Heart right ventricle (tissue), 16 donors: ENCODE measurements around the gene PRRT3. TPM values are rescaled to one million over a fixed set of nuclear protein-coding genes. Genes with fewer than 3 reads are reported as not detected.
"Not testable (repeated sequence)": the region's sequence is repeated elsewhere in the genome, so short reads cannot be mapped to it uniquely, and the experiment has no call there.

Experiments used
- ATAC-seq, 8 donors: fragments of 200-7000 bp; cut with Tn5 transposase; one replicate each; pipeline ENCODE4 v1.9.1; 2020; ENCODE audit warnings: mild to moderate bottlenecking in 8 of 8, moderate library complexity in 8 of 8, moderate number of reproducible peaks in 1 of 8
- DNase-seq, 2 donors: peaks; one replicate each; pipeline ENCODE4 v3.0.0-alpha.2; 2020
- H3K27ac ChIP-seq, 10 donors: fragments of 200-600 bp; sonication (generic) in 2 of 10; one replicate each; pipeline versions ENCODE4 v1.5.0 to v1.8.0; 2020 to 2022; ENCODE audit warnings: mild to moderate bottlenecking in 3 of 10
- H3K27me3 ChIP-seq, 7 donors: fragments of 200-600 bp; one replicate each; pipeline ENCODE4 v1.8.0; 2021 to 2022; ENCODE audit warnings: mild to moderate bottlenecking in 2 of 7
- H3K36me3 ChIP-seq, 9 donors: fragments of 200-600 bp; sonication (generic) in 1 of 9; one replicate each; pipeline versions ENCODE4 v1.5.0 to v1.8.0; 2020 to 2022; ENCODE audit warnings: mild to moderate bottlenecking in 2 of 9
- H3K4me1 ChIP-seq, 9 donors: fragments of 200-600 bp; sonication (generic) in 1 of 9; one replicate each; pipeline versions ENCODE4 v1.5.0 to v1.8.0; 2020 to 2022; ENCODE audit warnings: mild to moderate bottlenecking in 4 of 9
- H3K4me3 ChIP-seq, 10 donors: fragments of 200-600 bp; sonication (generic) in 2 of 10; one replicate each; pipeline versions ENCODE4 v1.5.0 to v1.8.0; 2020 to 2022; ENCODE audit warnings: mild to moderate bottlenecking in 7 of 10, moderate library complexity in 2 of 10
- H3K9me3 ChIP-seq, 11 donors: fragments of 200-600 bp in 10 of 11; sonication (generic) in 2 of 11; one replicate each; pipeline versions ENCODE4 v1.5.0 to v1.8.0; 2013 to 2022; ENCODE audit warnings: mild to moderate bottlenecking in 2 of 11, control low read depth in 1 of 11, moderate library complexity in 1 of 11
- CTCF ChIP-seq, 9 donors: fragments of 200-600 bp; sonication (generic) in 2 of 9; IDR thresholded peaks; one replicate each; pipeline versions ENCODE4 v1.5.0 to v1.8.0; 2021 to 2022; ENCODE audit warnings: antibody characterized with exemption in 9 of 9, mild to moderate bottlenecking in 5 of 9, moderate library complexity in 1 of 9
- WGBS, 2 donors: extraction: QIAGEN DNeasy Blood & Tissue Kit; methylation state at CpG; one replicate each; pipeline ENCODE4 v1.1.7; 2013; ENCODE audit warnings: inconsistent platforms in 1 of 2; 5-methylcytosine and 5-hydroxymethylcytosine counted together
- intact Hi-C, 10 donors: fragments of 100-400 bp; cut with DNase I; formaldehyde crosslinking; loops; one replicate each; pipeline versions ENCODE4 v1.11.1 to v1.14.2; 2022
- polyA plus RNA-seq, 2 donors: library from polyadenylated mRNA; stranded (reverse); fragments of 200-250 nt; gene quantifications; one replicate each; pipeline ENCODE4 v1.2.3, GENCODE V29; 2013
- total RNA-seq, 10 donors: library from RNA; stranded (reverse); fragmentation: NEBNext Ultra II Directional in 3 of 10; extraction: Animal tissue kit (Norgen Biotek cat#: 25700) in 3 of 10; gene quantifications; one replicate each; pipeline versions ENCODE4 v1.2.1 to v1.2.4, GENCODE V29; 2021 to 2023
- donor health status: Arrhythmogenic right ventricular cardiomyopathy.
- donor health status: ischemic (EF 13 %, LVEDD 7.1; RV severe dilation, severe dysfunction).
- donor health status: healthy with polysubstance abuse.
- donor health status: DM: no; HTN: yes; CAD: no.
- donor health status: DM: no; HTN: no; CAD: no.
- donor health status: ischemic (EF 25% LVEDD 6.9; RV normal size, moderate dysfunction).
- donor health status: ischemic (EF 25% LVEDD 5.7; RV mildly dilated, moderate dysfunction).
- donor health status: healthy.
- donor health status: DM: yes; HTN: yes; CAD: no.
- donor health status: Ischemic cardiomyopathy.
- donor health status: ischemic (EF 35%, LVEDD 5.7; RV mildly dilated, moderate dysfunction).
- donor health status: nonischemic (EF 11% LVEDD 7.7; RV severe dilation, severe dysfunction).
- donor health status: DM: yes; HTN: yes; CAD: no.
- donor health status: PGD.
- donor health status: ischemic (EF 29% LVEDD 5.4; RV normal size, mild dysfunction).
- donor health status: nonischemic (EF 23%, LVEDD 6.1; RV moderate dilation, normal function).

The PRRT3 gene
- total and polyA plus RNA-seq, 12 donors = 0.45 to 2.0 (median 1.2) TPM

DNA sequence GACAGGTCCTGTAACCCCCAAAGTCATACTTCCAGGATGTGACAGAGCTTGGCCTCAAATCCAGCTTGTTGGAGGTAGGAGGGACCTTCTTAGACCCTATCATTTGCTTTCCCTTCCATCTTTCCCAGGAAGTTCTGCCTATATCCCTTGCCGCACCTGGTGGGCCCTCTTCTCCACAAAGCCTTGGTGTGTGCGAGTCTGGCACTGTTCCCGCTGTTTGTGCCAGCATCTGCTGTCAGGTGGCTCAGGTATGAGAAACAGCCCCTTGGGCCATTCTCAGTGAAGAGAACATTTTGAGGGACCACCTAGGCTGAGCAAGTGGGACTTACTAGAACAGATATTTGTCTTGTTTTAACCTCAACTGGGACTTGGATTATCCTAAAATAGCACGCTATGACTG is 48.3 kb downstream of the PRRT3 start:
- WGBS, 2 donors = 95 to 96% methylated on average over 4 of the region's 4 CpGs

GRCh38 chr3:9903238-9903624 is 49.0 kb downstream of the PRRT3 start:
- no peaks in the 10 kb centered on the region for H3K27me3 ChIP-seq
- intact Hi-C loops = no loop called here
- H3K4me3 ChIP-seq = peak overlapping the region in 7 of 10 donors; percentile 8 to 35 (median 27)
- no peaks in the 10 kb centered on the region for H3K9me3 ChIP-seq
- peak in 1 of 2 donors; percentile 45 for DNase-seq
- H3K4me1 ChIP-seq = peaks cover 0 to 24% (median 10%) of the 10 kb centered on the region in 9 donors
- ATAC-seq = peak in 7 of 8 donors; percentile 31 to 85 (median 60)
- no peaks in the 10 kb centered on the region for H3K36me3 ChIP-seq
- no peak for TF ChIP-seq CTCF (IDR thresholded peaks at IDR 0.05)
- 38 to 51% methylated on average over 4 of the region's 4 CpGs for WGBS, 2 donors
- H3K27ac ChIP-seq = peak overlapping the region in 8 of 10 donors; percentile 25 to 77 (median 62)

More for the DNA sequence above, 48.3 kb downstream of the PRRT3 start:
- intact Hi-C loops = no loop called here
- ATAC-seq (no peak), DNase-seq (no peak)
- no peaks in the 10 kb centered on the region for H3K36me3 ChIP-seq
- H3K27me3 ChIP-seq = no peaks in the 10 kb centered on the region
- H3K27ac ChIP-seq = peak overlapping the region in 4 of 10 donors; percentile 60 to 77 (median 68)
- H3K9me3 ChIP-seq = no peaks in the 10 kb centered on the region
- H3K4me3 ChIP-seq = no peak overlapping the region
- TF ChIP-seq CTCF (IDR thresholded peaks at IDR 0.05) = no peak
- peaks cover 0 to 22% (median 10%) of the 10 kb centered on the region in 9 donors for H3K4me1 ChIP-seq

DNA sequence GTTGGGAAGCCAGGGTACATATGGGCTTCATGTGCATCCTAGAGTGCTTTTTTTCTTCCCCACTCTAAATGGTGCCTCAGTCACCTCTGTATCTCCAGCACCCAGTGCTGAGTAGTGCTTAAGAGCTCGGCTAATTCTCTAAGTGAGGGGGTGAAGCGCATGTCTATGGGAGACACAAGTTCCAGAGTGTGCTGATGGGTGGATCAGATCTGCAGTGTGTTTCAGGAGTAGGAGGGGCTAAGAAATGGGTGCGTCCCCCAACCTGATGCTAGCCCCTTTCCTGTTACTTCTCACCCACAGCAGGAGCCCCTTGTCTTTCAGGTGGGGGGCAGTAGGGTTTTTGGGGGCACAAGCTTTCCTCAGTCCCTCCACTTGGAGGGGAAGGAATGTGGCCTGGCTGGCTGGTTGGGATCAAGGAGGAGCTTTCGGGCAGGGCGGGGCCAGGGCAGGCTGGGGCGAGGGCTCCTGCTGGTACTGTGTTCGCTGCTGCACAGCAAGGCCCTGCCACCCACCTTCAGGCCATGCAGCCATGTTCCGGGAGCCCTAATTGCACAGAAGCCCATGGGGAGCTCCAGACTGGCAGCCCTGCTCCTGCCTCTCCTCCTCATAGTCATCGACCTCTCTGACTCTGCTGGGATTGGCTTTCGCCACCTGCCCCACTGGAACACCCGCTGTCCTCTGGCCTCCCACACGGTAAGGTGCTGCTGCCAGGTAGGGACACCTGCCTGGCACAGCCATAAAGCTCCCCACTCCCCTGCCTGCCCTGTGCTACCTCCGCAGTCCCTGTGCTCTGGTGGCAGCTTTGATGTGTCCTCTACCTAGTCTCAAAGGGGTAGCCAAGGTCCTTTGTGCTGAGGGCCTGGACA is 49.6 kb downstream of the PRRT3 start, which contains the start of gene IL17RE:
Gene IL17RE, plus strand, starts transcription at position 477 of the 866 bp plus-strand sequence. Its CDS starts 85 bp downstream, at position 562.
- intact Hi-C loops = no loop called here
- Histone ChIP-seq H3K27ac (peak within 1 kb of the TSS in 8 of 10 donors; percentile 25 to 77 (median 62)), H3K36me3 (no peaks in the 10 kb centered on the region), H3K27me3 (no peaks in the 10 kb centered on the region), H3K4me1 (peaks cover 0 to 28% (median 10%) of the 10 kb centered on the region in 9 donors), H3K4me3 (peak within 1 kb of the TSS in 8 of 10 donors; percentile 8 to 35 (median 24)), H3K9me3 (no peaks in the 10 kb centered on the region)
- ATAC-seq (peak in 5 of 8 donors; percentile 32 to 45 (median 42)), DNase-seq (no peak)
- no peak for TF ChIP-seq CTCF (IDR thresholded peaks at IDR 0.05)
- WGBS, 2 donors = 59% methylated on average over 13 of the region's 13 CpGs

DNA sequence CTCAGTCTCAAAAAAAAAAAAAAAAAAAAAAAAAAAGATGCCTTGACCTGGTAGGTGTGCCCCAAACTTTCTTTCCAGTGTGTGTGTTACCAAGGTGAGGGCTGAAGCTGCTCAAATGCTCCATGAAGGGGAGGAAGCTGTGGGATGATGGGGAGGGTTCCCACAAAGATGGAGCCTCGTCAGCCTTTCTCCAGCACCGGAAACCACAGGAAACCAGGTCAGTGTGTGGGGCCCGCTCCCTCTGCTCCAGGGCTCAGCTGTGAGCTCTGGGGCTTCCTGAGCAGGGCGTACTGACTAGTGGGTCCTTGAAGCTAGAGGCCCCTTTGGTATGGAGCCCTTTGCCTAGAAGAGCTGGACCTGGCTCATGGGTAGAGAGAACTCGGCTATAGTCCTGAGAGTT is 50.2 kb downstream of the PRRT3 start:
- no peak for TF ChIP-seq CTCF (IDR thresholded peaks at IDR 0.05)
- Histone ChIP-seq H3K27me3 (no peaks in the 10 kb centered on the region), H3K4me1 (peaks cover 0 to 28% (median 10%) of the 10 kb centered on the region in 9 donors), H3K36me3 (no peaks in the 10 kb centered on the region), H3K9me3 (no peaks in the 10 kb centered on the region), H3K27ac (no peak overlapping the region), H3K4me3 (no peak overlapping the region)
- DNase-seq (no peak), ATAC-seq (no peak)
- WGBS, 2 donors = 74 to 77% methylated on average over 5 of the region's 5 CpGs
- intact Hi-C loops = no loop called here

- H3K4me1 ChIP-seq = peaks cover 0 to 28% (median 10%) of the 10 kb centered on the region in 9 donors
- H3K27ac ChIP-seq, H3K36me3 ChIP-seq, DNase-seq, ATAC-seq, H3K4me3 ChIP-seq, H3K27me3 ChIP-seq, H3K9me3 ChIP-seq, intact Hi-C loops: not testable (repeated sequence)
- 92 to 94% methylated on average over 6 of the region's 6 CpGs for WGBS, 2 donors
Measured at GRCh38 chr3:9900965-9901415, 51.2 kb downstream of the PRRT3 start.
